Thoracic aorta (tissue), 2 donors: ENCODE measurements around the gene KCNT1. TPM values are rescaled to one million over a fixed set of nuclear protein-coding genes. Genes with fewer than 3 reads are reported as not detected.

ENCODE experiments used
- ATAC-seq: fragments of 150-250 bp; one replicate; pipeline ENCODE4 v1.8.0; 2017; ENCODE audit warnings: low read depth; ENCODE audit not compliant: insufficient number of reproducible peaks, low FRiP score
- DNase-seq: peaks from one replicate; pipeline ENCODE4 v3.0.0-alpha.2; 2020; ENCODE audit warnings: low spot score
- H3K27ac ChIP-seq, 2 donors: fragments of 200-600 bp; sonication (generic); 1 replicate in 1 of 2; 2 replicates in 1 of 2; pipeline ENCODE4 v1.5.1; 2016; ENCODE audit warnings: mild to moderate bottlenecking in 2 of 2, moderate library complexity in 2 of 2
- H3K27me3 ChIP-seq: fragments of 200-600 bp; sonication (generic); replicated peaks from 2 replicates; pipeline ENCODE4 v1.6.0; 2016; ENCODE audit warnings: mild to moderate bottlenecking; ENCODE audit not compliant: insufficient read depth
- H3K36me3 ChIP-seq: fragments of 200-600 bp; sonication (generic); one replicate; pipeline ENCODE4 v1.5.1; 2016
- H3K4me1 ChIP-seq, 2 donors: fragments of 200-600 bp; sonication (generic); 1 replicate in 1 of 2; 2 replicates in 1 of 2; pipeline versions ENCODE4 v1.5.1 to v1.6.0; 2016; ENCODE audit warnings: low read depth in 2 of 2, mild to moderate bottlenecking in 1 of 2; ENCODE audit not compliant: control insufficient read depth in 1 of 2
- H3K4me3 ChIP-seq: fragments of 200-600 bp; sonication (generic); 2 replicates; pipeline ENCODE4 v1.5.1; 2016; ENCODE audit warnings: mild to moderate bottlenecking
- H3K9me3 ChIP-seq: fragments of 200-600 bp; sonication (generic); 2 replicates; pipeline ENCODE4 v1.5.1; 2016
- total RNA-seq, 2 donors: library from RNA; depleted of rRNA; stranded (reverse); fragments of >200 nt; gene quantifications; one replicate each; pipeline versions ENCODE4 v1.1.0 to v1.2.3, GENCODE V29; 2016
- TF ChIP-seq, protein P1 (sequence below): fragments of 200-600 bp; sonication (generic); IDR thresholded peaks from one replicate; pipeline ENCODE4 v1.5.1; 2019; ENCODE audit warnings: antibody characterized with exemption

Gene KCNT1
- total RNA-seq, 2 donors from 2014 or later: 0.28 to 0.54 TPM

DNA sequence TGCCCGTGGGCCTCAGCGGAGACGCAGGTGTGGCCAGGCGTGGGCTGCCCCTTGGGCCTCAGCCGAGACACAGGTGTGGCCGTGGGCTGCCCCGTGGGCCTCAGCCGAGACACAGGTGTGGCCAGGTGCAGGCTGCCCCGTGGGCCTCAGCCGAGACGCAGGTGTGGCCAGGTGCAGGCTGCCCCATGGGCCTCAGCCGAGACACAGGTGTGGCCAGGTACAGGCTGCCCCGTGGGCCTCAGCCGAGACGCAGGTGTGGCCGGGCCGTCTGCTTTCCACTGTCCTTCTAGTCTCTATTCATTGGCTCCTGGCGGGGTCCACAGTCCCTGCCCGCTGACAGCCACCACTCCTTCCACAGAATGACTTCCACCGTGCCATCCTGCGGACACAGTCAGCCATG, 56.1 kb downstream of the KCNT1 start:
- H3K27ac ChIP-seq: no peak overlapping the region
- ATAC-seq (no peak), DNase-seq (no peak)
- no peaks in the 10 kb centered on the region for H3K36me3 ChIP-seq
- H3K4me3 ChIP-seq: no peak overlapping the region
- TF ChIP-seq, protein P1, sequence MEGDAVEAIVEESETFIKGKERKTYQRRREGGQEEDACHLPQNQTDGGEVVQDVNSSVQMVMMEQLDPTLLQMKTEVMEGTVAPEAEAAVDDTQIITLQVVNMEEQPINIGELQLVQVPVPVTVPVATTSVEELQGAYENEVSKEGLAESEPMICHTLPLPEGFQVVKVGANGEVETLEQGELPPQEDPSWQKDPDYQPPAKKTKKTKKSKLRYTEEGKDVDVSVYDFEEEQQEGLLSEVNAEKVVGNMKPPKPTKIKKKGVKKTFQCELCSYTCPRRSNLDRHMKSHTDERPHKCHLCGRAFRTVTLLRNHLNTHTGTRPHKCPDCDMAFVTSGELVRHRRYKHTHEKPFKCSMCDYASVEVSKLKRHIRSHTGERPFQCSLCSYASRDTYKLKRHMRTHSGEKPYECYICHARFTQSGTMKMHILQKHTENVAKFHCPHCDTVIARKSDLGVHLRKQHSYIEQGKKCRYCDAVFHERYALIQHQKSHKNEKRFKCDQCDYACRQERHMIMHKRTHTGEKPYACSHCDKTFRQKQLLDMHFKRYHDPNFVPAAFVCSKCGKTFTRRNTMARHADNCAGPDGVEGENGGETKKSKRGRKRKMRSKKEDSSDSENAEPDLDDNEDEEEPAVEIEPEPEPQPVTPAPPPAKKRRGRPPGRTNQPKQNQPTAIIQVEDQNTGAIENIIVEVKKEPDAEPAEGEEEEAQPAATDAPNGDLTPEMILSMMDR: no peak
- no peaks in the 10 kb centered on the region for H3K27me3 ChIP-seq
- H3K9me3 ChIP-seq: no peaks in the 10 kb centered on the region
- H3K4me1 ChIP-seq: no peaks in the 10 kb centered on the region

DNA sequence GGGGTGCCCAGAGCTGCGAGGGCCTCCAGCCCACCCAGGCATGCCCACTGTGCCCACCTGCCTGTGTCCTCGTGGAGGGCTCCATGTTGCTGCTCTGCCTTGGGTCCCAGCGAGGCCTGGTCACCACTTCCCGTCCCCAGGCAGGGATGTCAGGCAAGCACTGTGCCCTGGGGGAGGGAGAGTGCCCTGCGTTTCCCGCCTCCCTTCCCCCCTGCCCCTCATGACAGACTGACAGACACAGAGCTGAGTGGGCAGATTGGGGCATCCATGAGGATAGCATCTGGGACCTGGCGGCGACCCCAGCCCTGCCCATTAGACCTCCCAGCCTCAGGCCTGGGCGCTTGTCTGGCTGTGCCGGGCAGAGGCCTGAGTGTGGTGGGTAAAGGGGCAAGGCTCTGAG, 56.9 kb downstream of the KCNT1 start:
- Histone ChIP-seq H3K27ac (no peak overlapping the region), H3K4me1 (no peaks in the 10 kb centered on the region), H3K27me3 (no peaks in the 10 kb centered on the region), H3K9me3 (no peaks in the 10 kb centered on the region), H3K36me3 (no peaks in the 10 kb centered on the region), H3K4me3 (no peak overlapping the region)
- TF ChIP-seq, protein P1: no peak
- ATAC-seq (no peak), DNase-seq (no peak)

DNA sequence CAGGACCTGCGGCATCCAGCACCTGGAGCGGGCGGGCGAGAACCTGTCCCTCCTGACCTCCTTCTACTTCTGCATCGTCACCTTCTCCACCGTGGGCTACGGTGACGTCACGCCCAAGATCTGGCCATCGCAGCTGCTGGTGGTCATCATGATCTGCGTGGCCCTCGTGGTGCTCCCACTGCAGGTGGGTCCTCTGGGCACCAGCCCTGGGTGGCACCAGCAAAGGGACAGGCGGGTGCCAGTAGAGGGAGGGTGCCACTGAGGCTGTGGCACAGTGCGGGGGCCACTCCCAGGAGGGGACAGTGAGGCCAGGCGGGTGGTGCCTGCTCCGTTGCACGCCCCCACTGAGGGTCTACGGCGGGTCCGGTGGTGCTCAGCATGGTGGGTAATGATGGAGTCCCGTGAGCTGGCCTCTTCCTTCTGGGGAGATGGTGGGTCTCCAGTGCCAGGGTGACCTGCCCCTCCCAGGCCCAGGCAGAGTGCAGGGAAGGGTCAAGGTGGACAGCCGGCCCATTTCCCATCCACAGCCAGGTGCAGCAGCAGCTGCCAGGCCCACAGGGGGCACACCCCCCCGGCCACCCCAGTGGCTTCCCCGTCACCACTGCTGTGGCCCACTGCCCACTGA, 57.8 kb downstream of the KCNT1 start:
- TF ChIP-seq, protein P1: no peak
- ATAC-seq: no peak
- Histone ChIP-seq H3K27me3 (no peaks in the 10 kb centered on the region), H3K27ac (no peak overlapping the region), H3K4me3 (no peak overlapping the region), H3K9me3 (no peaks in the 10 kb centered on the region), H3K36me3 (no peaks in the 10 kb centered on the region), H3K4me1 (no peaks in the 10 kb centered on the region)
- no peak for DNase-seq

DNA sequence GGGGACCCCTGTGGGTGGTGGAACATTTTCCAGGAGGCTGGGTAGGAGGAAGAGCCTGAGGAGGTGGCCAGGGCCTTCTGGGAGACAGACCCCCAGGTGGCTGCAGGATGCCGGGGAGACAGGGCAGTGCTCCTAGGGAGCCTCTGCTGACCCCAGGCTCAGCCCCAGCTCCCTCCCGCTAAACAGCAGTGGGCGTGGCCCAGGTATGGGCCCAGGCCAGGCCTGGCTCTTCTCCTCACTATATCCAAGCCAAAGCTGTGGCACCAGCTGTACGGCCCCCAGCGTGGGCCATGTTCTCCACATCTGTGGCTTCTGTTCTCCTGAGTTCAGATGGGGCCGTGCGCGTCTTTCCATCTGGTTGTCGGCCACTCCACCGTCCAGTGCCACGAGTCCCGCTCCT, 58.5 kb downstream of the KCNT1 start:
- Histone ChIP-seq H3K9me3 (peaks cover 3% of the 10 kb centered on the region), H3K4me1 (no peaks in the 10 kb centered on the region), H3K36me3 (no peaks in the 10 kb centered on the region), H3K27ac (no peak overlapping the region), H3K4me3 (no peak overlapping the region), H3K27me3 (no peaks in the 10 kb centered on the region)
- ATAC-seq (no peak), DNase-seq (no peak)
- TF ChIP-seq, protein P1: no peak

DNA sequence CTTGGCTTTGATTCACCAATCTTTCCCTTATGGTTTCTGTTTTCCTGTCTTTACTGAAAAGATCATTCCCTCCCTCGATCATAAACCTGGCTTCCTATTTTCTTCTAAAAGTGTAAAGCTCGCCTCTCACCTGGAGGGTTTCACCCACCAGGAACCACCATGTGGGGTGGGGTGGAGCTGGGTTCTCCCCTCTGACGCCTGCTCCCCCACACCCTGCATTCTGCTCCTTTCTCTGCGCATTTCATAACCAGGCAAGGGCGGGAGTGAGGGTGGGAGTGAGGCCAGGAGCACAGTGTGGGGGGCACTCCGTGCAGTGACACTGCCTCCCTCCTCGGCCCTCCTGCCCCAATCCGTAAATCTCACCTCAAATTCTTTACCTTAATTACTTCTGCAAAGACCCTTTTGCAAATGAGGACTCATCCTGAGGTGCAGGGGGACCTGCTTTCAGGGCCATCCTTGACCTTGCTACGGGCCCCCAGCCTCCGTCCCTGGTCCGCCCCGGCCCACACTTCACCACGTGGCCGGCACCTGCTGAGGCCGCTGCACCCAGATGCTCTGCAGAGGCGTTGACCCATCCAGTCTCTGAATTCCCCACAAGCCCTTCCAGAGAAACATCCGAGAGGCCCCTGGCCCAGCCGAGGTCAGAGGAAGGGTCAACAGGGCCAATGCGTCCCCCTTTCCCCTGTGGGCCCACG, 59.3 kb downstream of the KCNT1 start:
- Histone ChIP-seq H3K4me3 (no peak overlapping the region), H3K36me3 (no peaks in the 10 kb centered on the region), H3K9me3 (peaks cover 12% of the 10 kb centered on the region), H3K27me3 (no peaks in the 10 kb centered on the region), H3K27ac (no peak overlapping the region), H3K4me1 (no peaks in the 10 kb centered on the region)
- DNase-seq (no peak), ATAC-seq (no peak)
- TF ChIP-seq, protein P1: no peak
